Erythroblast (primary cell): ENCODE results near the gene FAU.

Experiments used
- GATA1 ChIP-seq: IDR thresholded peaks from 2 replicates; pipeline ENCODE4 v1.6.1; 2011; ENCODE audit warnings: low read depth, mild to moderate bottlenecking, control low read depth, low read length, moderate library complexity
- POLR2A ChIP-seq: IDR thresholded peaks from 2 replicates; pipeline ENCODE4 v1.6.1; 2011; ENCODE audit warnings: mild to moderate bottlenecking, low read length

- TF ChIP-seq POLR2A: no peak
- no peak for TF ChIP-seq GATA1
Measured at GRCh38 chr11:65148657-65149056, 26.7 kb upstream of the FAU start.
